GM19452 (cell line): Measurements from ENCODE around the gene ABCC1.

Experiments used
- ATAC-seq: cut with Tn5 transposase; IDR thresholded peaks from one replicate; pipeline ENCODE4 v1.9.1; 2021; ENCODE audit not compliant: unreplicated experiment

ABCC1 gene

DNA sequence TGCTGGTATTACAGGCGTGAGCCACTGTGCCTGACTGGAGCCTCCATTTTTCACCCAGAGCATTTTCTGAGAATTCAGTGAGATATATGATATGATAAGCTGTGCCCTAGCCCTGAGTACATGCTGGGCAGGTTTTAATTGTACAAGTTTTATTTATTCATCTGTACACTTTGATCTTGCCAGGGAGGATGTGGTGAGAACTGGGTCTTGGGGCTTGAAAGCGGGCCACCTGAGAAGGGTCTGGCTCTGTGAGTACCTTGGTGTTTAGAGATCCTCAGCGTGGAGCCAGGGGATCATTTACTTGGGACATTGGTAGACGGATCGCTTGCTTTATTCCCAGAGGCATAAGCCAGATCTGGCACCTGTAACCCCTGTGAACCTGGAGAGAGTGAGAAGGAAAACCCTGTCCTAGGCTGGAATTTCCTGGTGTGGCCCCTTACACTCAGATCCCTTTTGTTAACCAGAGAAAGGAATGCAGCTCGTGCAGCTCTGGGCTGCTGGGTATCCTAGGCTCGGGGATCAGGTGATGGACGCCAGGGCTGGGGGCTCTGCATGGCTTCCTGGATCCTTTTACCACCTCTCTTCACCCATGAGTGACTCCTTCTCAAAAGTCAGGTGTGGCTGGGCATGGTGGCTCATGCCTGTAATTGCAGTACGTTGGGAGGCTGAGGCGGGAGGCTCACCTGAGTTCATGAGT lies 91.9 kb downstream of the ABCC1 start:
- no peak for ATAC-seq

DNA sequence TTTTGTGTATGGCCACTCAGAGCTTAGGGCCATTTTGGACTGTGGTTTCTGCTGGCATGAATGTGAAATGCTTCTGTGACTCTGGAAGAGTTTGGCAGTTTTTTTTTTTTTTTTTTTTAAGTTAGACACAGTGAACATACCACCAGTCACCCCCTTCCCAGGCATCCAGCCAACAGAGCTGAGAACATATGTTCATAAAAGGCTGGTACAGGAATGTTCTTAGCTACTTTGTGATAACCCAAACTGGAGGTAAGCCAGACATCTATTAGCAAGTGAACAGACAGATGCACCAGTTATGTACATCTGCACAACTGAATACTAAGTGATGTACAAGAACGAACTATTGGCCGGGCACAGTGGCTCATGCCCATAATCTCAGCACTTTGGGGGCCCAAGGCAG lies 92.7 kb downstream of the ABCC1 start:
- ATAC-seq = no peak

DNA sequence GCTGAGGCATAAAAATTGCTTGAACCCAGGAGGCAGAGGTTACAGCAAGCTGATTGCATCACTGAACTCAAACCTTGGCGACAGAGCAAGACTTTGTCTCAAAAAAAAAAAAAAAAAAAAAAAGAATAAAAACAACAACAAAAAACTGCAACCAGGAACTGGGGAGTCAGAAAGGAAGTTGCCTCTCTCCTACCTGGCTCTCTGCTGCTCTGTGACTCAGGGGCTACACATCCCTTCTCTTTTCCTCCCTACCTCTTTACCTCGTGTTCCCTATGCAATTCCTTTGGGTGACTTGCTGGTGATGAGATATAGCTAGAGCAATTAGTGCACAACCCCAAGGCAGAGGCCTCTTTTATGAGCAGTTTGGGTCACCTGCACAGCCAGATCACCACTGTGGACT lies 95.9 kb downstream of the ABCC1 start:
- ATAC-seq = no peak

DNA sequence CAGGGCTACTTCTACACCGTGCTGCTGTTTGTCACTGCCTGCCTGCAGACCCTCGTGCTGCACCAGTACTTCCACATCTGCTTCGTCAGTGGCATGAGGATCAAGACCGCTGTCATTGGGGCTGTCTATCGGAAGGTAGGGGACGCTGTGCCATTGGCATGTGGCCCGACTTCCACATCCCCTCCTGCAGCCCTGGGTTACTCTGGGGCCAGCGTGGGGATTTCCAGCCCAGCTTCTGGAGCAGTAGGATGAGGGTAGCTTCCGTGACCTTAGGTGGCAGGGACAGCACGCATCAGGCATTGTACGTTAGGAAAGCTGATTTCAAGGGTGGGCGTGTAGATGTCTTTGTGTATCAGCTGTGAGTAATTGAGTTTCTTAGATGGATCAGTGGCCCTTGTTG lies 96.5 kb downstream of the ABCC1 start:
- no peak for ATAC-seq

DNA sequence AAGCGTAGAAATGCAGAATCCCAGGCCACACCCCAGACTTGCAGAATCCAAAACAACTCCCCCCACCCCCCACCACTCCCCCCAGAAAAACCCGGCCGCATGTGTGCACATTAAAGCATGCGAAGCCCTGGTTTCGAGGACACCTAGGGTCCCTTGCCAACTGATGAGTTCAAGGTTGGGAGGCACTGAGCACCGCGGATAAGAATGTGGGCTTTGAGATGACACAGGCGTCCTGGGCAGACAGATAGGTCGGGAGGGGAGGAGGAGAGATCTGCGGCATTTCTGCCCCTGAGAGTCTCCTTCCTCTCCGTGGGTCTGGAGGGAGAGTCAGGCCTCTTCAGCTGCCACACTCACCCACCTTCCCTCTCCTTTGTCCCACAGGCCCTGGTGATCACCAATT lies 98.3 kb downstream of the ABCC1 start:
- no peak for ATAC-seq

DNA sequence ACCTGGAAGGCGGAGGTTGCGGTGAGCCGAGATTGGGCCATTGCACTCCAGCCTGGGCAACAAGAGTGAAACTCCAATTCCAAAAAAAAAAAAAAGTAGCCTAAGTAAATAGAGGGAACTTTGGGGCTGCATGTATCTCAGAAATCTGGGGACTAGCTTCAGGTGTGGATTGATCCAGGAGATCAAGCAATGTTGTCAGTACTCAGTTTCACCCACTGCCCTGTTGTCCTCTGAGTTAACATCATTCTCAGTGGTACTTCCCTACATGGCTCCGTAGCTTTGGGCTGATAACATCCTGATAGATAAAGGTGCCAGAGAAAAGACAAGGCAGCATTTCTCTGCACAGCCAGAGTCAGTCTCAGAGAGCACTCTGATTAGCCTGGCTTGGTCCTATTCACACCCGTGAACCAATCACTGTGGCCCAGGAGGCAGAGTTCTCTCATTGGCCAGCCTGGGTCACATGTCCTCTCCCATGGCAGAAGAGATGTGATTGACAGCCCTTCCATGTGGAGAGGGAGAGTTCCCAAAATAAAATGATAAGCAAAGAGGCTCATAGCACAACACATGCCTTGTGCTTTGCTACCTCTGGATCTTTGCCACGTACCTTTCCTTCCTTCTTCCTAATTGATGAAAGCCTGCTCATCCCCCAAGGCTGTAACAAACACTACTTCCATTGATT lies 99.6 kb downstream of the ABCC1 start:
- ATAC-seq = no peak

DNA sequence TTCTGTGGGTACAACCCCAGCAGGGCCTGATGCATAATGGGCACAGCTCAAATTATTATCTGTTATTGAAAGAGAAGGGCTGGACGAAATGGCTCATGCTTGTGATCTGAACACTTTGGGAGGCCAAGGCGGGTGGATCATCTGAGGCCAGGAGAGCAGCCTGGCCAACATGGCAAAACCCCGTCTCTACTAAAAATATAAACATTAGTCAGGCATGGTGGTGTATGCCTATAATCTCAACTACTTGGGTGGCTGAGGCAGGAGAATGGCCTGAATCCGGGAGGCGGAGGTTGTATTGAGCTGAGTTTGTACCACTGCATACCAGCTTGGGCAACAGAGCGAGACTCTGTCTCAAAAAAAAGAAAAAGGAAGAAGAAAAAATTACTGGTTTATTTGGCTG lies 100.7 kb downstream of the ABCC1 start:
- ATAC-seq = no peak

DNA sequence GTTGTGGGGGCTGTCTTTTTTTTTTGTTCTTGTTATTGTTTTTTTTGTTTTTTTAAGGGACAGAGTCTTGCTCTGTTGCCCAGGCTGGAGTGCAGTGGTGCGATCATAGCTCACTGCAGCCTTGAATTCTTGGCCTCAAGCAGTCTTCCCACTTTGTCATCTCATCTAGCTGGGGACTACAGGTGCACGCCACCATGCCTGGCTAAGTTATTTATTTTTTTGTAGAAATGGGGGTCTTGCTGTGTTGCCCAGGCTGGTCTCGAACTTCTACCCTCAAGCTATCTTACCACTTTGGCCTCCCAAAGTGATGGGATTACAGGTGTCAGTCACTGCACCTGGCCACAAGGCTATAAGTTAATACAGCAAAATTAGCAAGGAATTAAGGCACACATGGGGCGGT lies 101.7 kb downstream of the ABCC1 start:
- no peak for ATAC-seq

DNA sequence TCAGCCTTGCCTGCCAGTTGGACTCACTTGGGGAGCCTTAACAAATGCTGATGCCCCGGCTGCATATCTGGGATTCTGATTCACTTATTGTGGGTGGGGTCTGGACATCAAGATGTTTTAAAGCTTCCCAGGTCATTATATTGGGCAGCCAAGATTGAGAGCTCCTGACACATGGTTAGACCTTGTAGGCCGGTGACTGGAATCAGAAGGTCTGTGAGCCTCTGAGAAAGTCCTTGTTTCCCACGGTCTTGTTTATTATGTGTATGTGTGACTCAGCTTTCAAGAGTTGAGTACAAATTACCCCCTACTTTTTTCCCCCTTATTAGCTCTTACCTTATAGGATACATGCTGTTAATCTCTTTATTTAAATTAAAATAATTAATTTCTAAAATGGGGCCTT lies 103.5 kb downstream of the ABCC1 start:
- ATAC-seq = no peak

DNA sequence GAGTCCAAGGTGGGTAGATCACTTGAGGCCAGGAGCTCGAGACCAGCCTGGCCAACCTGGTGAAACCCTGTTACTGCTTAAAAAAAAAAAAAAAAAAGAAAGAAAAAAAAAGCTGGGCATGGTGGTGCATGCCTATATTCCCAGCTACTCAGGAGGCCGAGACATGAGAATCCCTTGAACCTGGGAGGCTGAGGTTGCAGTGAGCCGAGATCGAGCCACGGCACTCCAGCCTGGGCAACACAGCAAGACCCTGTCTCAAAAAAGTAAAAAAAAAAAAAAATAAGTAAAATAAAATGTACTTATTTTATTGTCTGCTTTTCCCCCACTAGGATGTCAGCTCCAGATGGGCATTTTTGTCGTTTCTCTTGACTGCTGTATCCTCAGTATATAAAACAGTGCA lies 107.7 kb downstream of the ABCC1 start:
- no peak for ATAC-seq

DNA sequence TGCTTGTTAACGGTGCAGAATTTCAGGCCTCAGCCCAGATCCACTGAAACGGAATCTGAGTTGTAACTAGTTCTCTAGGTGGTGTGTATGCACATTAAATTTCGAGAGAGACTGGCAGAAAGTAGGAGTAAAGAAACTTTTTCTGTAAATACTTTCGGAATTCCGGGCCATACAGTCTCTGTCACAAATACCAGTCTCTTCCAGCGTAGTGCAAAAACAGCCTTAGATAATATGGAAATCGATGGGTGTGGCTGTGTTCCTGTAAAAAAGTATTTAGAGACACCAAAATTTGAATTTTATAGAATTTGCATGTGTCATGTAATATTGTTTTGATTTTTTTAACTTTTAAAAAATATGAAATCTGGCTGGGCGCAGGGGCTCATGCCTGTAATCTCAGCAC lies 109.7 kb downstream of the ABCC1 start:
- no peak for ATAC-seq

DNA sequence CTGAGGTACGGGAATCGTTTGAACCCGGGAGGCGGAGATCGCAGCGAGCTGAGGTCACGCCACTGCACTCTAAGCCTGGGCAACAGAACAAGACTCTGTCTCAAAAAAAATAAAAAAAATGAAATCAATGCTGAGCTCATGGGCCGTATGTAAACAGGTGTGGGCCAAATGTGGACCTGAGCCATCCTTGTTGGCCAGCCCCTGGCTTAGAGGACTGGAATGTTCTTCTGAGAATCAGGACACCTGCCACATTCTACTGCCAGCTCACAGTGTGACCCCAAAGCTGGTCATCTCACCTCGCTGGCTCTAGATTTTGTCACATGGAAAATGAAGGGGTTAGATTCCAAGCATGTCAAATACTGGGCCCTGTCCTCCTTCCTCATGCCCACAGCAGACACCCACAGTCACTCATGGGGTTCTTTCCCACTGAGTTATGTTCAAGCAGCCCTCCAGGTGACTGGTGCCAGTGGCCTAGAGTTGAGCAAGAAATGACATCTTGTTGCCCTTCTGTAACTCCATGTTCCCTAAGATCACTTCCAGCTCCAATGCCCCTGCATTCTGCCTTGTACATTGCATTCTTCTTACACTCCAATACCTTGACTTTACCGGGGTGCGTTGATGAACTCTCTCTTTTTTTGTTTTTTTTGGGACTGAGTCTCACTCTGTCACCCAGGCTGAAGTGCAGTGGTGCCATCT lies 110.6 kb downstream of the ABCC1 start:
- ATAC-seq = no peak

DNA sequence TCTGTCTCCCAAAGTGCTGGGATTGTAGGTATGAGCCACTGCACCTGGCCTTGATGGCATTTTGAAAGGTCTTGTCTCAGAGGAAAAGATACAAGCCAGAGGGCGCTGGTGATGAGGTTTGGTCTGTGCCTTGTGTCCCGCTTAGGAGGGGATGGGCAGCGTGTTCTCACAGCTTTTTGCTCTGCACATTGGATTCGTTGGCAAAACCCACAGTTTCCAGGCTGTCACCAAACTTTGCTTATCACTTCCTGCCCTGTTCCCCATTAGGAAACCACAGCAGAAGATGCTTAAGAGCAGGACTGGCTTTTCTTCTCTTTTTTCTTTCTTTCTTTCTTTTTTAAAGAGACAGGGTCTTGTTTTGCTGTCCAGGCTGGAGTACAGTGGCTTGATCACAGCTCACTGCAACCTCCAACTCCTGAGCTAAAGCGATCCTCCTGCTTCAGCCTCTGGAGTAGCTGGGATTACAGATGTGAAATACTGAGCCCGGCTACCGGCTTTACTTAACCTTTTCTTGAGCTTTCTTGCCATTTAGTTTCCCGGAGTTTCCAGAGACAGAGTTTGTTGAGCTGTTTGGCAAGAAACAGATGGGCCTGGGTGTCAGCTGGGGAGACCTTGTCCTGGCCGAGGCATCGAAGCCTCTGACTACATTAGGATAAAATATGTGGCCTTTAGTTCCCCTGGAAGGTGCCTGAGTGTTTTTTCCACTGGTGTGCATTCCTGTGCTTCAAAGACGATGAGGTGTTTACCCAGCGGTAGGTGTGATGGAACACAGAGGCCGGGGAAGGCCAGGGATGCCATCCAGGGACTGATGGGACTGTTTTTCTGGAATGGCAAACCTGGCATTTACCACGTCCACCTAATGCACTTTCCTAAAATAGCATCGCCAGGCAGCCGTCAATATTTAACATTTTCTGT lies 112.9 kb downstream of the ABCC1 start:
- ATAC-seq = no peak

DNA sequence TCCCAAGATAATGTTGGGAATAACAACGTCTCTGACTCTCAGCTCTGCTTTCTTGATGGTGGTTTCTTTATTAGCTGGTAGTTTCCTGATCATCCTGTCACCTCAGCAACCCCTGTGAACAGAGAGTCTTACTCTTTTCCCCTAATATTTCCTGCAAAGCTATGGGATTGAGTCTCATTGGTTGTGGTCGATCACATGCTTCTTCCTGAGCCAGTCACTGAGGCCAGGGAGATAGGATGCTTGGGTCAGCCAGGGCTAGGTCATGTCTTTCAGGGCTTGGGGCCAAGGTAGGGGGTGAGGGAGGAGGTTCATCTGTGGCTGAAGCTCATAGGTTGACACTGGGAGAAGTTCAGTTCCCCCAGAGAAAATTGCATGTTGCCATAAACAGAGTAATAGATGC lies 114.3 kb downstream of the ABCC1 start:
- ATAC-seq = no peak

DNA sequence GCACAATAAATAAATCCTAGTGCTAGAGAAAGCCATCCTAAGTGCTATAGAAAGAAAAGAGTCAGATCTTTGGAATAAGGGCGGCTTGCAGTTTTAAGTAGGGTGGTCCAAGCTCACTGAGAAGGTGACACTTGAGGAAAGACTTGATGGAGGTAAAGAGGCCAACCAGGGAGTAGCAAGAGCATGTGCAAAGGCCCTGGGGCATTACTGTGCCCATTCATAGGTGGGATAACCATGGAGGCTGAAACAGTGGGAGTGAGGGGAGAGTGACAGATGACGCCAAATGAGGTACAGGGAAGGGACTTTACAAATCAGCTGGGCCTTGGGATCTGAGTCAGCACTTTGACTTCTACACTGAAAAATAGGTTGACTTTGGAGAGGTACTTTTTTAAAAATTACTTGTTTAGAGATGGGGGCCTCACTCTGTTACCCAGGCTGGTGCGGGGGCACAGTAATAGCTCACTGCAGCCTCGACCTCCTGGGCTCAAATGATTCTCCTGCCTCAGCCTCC lies 115.5 kb downstream of the ABCC1 start:
- ATAC-seq = no peak

DNA sequence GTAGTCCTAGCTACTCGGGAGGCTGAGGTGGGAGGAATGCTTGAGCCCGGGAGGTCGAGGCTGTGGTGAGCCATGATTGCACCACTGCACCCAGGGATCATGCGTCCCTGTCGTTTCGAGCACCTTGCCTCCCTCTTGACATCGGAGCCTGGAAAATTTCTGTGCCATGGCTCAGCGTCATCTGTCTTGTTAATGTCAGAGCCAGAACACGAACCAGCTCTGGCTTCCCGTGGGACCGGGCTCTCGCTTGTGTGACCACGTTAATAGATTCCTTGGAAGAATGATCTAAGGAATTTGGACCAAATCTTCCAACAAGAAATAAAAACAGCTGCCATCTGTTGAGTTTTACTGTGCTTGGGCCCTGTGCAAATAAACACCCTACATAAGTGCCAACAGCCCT lies 117.7 kb downstream of the ABCC1 start:
- ATAC-seq = no peak

DNA sequence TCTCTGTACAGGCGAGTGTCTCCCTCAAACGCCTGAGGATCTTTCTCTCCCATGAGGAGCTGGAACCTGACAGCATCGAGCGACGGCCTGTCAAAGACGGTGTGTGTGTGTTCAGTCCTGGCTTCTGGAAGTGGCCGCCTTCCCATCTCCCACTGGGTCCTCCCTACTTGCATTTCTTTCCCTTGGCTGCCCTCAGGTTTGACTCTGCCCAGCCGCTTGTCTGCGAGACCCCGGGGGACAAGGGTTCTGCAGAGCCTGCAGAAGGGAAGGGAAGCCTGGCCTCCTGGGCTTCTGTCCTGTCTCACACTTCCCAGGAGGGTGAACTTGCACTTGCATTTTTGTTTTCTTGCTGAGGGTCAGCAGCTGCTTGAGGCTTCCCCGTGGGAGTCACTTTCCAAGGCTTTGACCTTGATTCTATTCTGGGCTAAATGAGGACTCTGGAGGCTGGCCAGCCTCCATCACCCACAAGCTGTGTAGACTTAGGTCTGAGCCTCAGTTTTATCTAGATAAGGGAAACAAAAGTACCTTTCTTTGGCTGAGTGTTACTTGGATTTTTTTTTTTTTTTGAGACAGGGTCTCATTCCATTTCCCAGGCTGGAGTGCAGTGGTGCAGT lies 122.3 kb downstream of the ABCC1 start:
- no peak for ATAC-seq

DNA sequence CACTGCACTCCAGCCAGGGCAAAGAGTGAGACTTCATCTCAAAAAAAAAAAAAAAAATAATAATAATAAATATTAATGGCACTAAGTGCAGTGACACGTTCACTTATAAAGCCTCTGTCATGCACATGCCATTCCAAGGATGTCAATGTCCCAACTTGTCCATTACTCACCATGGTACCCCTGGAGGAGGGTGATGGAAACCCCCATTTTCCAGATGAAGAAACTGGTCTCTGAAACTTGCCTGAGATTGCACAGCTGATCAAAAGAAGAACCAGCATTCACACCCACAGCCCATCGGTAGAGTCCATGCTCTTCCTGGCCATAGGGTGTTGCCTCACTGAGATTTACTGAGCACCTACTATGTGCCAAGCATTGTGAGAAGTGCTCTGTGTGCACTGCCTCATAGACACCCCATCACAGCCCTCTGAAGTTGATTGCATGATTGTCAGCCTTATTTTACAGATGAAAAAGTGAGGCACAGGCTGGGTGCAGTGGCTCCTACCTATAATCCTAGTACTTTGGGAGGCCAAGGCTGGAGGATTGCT lies 123.7 kb downstream of the ABCC1 start:
- no peak for ATAC-seq

DNA sequence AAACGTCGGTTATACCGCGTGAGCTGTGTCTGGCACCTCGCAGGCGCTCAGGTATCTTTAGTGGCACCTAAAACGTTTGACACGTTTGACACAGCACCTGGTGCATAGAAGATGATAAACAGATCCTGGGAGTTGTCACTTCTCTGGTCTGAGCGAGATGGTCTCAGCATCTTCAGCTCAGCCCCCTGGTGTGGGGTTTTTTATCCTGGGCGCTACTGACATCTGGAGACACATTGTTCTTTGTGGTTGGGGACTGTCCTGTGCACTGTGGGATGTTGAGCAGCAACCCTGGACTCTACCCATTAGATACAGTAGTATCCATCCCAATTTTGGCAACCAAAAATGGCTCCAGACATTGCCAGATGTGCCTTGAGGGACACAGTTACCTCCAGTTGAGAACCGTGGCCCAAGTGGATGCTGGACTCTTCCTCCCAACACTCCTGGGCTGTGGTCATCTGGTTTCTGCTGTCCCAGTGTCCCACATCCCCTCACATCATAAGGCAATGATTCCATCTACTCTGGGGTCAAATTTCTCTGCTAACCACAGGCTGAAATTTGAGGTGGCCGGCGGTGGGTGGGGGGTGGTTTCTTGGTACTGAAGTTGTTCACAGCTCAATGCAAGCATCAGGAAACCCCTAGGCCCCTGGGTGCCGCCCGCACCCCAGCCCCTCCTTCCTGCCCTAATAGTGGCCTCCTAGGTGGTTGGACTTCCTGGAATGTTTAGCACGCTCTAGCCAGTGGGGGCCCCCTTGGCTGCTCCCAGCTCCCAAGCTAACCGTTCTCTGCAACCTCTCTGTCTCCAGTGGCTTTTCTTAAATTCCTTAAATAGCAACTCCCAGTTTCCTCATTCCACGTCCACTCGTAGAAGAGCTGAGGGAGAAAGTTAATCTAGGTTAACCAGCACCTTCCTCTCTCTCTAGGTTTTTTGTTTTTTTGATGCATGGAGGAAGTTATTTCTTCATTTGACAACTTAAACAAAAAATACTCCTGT lies 124.8 kb downstream of the ABCC1 start:
- no peak for ATAC-seq
